8988T (cell line): ENCODE results near the gene CPED1.
"Not testable (repeated sequence)": the region's sequence is repeated elsewhere in the genome, so short reads cannot be mapped to it uniquely, and the experiment has no call there.

Experiments
- DNase-seq: peaks from one replicate; pipeline ENCODE4 v3.0.0; 2011

CPED1 gene

DNA sequence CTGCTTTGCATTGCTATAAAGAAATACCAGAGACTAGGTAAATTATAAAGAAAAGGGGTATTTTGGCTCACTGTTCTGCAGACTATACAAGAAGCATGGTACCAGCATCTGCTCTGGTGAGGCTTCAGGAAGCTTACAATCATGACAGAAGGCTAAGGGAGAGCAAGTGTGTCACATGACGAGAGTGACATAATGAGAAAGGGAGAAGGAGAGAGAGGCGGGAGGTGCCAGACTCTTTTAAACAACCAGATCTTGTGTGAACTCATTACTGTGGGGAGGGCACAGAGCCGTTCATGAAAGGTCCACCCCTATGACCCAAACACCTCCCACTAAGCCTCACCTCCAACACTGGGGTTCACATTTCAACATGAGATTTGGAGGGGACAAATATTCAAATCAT is 281.3 kb downstream of the CPED1 start:
- no peak for DNase-seq

DNA sequence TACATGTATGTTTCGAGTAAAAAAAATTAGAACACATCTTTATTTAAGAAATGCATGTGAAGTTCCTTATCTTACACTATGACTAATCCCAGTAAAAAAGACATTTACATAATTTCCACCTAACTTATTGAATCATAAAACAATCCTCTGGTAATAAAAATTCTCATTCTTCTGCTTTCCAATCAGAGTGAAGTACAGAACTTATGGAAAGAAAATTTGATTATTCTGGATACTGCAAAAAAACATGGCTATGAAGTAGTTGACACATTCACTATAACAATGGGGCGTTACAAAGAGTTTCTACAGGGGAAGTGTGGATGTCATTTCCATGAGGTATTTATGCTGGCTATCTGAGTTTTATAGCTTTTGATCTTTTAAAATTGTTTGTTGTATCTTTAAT is 282.6 kb downstream of the CPED1 start:
- no peak for DNase-seq

DNA sequence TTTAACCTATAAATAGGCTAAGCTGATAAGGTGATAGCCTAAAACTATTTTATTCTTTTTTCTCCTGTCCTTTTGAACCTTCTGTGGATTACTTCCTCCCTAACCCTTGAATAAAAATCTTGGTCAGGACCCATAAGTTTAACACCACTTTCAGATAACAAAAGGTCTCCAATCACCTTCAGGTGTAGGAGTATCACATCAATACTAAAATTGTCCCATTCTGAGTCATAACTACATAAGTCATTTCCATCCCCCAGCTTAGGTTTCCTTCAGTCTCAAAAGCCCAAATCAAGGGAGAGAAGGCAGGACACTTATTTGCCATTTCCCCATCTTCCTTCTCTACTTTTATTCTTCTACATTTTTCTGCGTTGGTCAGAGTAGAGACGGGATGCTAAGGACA is 283.4 kb downstream of the CPED1 start:
- DNase-seq: no peak

DNA sequence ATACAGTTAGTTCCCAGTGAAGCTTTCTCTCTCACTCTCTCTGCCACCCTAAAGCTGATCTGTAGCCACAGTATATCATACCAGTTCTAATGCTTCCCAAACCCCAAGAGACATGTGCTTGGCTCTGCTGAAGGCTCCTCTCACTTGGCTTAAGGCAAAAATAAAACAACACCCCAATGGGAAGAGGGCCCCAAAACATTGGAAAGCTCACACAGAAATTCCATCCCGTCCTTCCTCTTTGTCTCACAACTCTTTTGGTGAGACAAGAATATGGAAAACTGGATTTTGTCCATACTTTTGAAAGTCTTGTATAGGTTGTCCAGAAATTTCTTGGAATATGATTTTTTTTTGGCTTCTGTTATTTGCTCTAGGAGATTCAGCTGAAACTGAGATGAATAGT is 284.2 kb downstream of the CPED1 start:
- no peak for DNase-seq

DNA sequence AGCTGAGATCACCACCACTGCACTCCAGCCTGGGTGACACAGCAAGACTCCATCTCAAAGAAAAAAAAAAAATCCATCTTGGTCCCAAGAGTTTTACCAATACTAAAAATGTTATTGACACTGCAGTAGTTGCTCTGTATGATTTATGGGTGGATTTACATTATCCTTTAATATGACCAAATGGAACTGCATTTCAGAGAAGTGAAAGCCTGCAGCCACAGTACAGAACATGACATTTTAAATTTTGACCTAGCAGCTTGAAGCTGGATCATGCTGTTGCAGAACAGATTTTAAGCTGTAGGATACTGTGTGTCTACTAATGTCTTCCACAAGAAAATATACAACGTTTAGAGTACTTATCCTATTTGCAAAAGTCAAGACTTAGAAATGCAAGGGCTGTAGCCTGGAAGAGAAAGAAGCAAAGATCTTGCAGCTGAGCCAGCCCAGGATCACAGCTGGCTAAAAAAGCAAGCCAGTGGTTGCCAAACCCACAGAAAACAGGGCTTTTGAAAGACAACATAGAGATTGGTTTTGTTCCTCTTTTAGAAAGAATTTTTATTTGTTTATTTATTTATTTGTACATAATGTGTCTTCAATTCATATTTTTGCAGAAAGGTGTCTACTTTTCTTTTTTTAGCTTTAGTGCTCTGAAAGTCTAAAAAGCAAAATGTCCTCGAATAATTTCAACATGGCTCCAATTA is 285.1 kb downstream of the CPED1 start:
- no peak for DNase-seq

DNA sequence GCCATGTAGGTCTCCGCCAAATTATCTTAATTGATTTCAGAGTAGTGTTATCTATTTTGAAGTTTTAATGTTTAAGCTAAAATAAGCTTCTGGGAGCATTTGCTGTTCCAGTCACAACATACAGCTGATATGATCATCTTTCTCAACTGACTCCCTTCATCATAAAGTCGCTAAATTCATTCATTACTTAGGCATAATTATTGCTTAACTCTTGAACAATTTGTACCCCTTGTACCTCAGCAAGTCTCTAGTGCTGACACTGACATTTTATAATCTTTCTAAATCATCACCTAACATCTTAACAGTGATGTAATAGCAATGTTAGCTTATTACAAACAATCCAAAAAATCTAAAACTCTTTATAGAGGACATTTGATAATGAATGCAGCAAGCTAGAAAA is 286.0 kb downstream of the CPED1 start:
- DNase-seq: no peak

DNA sequence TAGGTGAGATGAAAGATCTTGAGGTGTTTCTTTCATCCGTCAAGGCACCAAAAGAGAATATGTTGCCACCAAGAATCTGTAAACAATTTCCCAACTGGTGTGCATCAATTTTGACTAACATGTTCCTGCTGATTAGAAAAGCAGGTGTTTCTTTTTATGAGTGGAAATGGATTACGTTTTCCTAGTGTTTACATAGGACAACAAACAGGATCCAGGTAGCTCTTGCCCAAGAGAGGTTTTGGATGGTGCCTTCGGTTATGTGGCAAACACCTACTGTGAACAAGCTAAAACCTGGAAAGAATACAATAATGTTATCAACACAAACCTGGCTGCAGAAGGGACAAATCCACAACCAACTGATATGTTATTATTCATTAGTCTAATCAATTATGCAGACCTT is 286.7 kb downstream of the CPED1 start:
- no peak for DNase-seq

DNA sequence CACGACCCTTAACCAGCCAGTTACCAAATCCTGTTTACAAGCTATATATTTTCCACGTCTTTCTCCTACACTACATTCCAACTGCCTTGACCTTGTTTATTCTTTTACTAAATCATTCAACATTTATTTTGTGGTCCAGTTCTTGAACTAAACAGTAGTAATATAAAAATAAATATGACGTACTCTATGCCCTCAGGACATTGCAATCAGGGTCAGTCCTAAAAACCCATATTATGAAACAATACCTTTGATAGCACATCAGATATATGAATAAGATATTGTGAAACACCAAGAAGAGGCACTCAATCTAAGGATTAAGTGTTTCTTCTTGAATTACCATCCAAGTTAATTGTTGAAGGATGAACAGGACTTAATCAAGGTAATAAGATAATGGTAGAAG is 287.8 kb downstream of the CPED1 start:
- DNase-seq: no peak

DNA sequence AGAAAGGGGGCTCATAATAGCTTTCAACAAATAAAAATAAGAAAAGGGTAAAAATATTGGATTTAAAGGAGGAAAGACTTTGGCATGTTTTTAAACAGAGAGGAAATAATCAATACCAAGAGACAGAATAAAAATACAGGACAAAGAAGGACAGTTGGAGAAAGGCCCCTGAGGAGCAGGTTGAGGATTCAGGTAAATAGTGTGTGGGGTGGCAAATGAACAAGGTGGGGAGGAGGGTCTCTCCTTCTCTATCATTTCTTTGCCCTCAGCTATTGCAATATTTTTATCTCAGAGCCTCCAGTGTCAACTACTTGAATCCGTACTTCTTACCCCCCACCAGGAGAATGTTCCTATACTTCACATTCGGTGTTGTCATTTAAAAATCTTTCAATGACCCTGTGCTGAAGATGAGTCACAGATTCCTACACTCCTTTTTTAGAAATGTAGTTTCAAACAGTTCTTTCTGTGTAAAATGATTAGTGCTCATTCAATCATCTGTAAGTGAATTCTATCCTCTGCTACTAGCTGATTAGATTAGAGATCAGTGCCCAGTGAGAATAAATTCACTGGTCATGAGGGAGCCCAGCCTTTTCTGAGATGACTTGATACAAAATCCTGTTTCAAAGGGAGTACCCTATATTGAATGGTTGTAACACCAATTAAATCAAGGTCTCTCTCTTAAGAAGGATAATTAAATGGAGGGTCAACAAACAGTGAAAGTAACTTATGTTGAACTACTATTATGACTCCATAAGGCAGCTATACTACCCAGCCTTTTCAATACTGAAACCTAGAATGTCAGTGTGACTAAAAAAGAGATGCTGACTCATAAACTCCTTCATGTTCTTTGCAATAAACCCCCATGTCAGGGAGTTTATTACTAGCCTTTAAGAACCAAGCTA is 289.9 kb downstream of the CPED1 start:
- DNase-seq: no peak

DNA sequence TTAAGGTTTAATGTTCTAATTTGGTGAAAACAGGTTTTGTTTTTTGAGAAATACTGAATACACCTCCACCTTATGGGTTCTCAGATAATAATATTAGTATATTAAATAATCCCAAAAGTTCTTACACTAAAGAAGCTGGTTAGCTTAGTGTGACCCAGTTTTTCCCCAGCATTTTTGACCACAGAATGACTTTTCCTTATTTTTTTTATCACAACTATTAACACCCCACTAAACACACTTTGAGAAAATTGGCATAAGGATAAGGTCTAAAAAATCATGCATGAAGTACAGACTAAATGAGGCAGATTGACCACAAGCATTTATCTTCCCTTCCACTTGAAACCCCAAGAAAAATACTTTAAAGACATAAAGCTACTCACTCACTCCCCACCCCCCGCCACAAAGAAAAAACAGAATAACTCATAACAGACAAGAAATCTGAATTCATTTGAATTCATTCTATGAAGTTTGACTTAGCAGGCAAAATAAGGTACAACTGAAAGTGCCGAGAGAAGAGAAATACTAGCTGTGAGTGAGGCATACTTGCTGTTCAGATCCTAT is 290.6 kb downstream of the CPED1 start:
- DNase-seq: no peak

DNA sequence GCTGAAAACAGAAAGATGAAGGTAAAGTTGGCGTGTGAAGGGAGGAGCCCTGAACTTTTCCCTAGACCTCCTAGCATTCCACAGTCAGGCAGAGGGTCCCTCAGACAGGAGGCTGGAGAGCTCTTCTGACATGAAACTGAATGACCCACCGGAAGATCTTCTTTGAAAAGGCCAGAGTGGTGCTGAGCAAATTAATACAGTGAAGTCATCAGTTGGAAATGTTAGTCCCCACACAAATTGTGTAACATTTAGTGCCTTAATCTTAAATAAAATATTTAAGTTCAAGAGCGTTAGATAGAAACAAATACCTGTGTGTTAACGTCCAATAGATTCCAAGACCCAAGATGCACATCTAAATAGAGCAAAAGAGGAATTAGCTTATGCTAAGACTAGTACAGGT is 291.3 kb downstream of the CPED1 start:
- DNase-seq: no peak

DNA sequence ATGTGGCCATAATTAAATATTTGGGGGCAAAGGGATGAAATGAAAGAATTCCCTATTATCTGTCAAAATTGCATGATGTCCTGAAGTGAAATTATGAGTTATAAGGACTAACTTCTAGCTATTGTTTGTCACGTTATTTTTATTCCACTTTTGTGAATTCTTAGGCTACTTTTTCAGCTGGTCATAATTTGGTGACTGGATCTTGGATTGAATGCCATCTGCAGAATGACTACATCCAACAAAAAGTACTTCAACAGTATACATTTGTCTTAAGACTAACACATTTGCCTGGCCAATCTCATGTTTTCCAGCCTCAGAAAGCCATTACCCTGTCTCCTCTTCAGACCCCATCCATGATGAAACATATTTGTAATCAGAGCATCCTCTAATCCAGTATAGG is 292.1 kb downstream of the CPED1 start:
- DNase-seq: no peak

DNA sequence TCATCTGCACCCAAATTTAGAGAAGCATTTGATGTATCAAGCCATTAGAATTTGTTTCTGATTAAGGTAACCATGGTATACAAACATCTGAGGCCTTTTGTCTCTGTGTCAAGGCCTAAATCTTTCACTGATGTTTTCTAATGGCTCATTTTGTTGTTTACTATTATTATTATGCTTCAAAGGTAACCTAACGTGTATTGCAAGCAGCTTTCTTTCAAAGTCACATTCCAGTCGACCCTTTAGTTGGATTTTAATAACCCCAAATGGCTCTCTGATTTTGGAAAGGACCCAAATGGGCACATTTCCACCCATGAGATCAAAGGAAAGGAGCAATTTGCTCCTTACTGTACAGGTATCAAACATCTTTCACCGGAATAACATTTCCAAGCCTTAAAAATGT is 293.6 kb downstream of the CPED1 start:
- no peak for DNase-seq

DNA sequence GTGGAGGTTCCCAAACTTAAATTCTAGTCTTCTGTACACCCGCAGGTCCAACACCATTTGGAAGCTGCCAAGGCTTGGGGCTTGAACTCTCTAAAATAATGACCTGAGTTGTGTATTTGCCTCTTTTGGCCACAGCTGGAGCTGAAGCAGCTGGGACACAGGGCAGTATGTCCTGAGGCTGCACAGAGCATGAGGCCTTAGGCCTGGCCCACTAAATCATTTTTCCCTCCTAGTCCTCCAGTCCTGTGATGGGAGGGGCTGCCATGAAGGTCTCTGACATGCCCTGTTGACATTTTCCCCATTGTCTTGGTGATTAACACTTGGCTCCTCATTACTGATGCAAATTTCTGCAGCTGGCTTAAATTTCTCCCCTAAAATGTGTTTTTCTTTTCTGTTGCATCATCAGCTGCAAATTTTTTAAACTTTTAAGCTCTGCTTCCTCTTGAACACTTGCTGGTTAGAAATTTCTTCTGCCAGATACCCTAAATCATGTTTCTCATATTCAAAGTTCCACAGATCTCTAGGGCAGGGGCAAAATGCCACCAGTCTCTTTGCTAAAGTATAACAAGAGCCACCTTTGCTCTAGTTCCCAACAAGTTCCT is 296.7 kb downstream of the CPED1 start:
- no peak for DNase-seq

DNA sequence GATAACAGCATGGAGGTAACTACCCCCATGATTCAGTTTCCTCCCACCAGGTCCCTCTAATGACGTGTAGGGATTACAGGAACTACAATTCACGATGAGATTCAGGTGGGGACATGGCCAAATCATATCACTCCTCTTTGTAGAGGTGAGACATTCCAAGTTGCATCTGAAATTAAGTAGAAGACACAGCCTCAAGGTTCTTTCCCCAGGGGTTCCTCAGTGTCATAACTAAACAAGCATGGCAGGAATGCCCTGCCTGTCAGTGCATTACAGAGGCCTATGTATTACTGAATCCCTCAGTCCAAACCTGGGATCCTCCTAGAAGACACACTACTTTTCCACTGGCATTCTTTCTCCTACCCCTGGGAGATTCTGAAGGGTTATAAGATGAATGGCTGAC is 297.7 kb downstream of the CPED1 start:
- no peak for DNase-seq

DNA sequence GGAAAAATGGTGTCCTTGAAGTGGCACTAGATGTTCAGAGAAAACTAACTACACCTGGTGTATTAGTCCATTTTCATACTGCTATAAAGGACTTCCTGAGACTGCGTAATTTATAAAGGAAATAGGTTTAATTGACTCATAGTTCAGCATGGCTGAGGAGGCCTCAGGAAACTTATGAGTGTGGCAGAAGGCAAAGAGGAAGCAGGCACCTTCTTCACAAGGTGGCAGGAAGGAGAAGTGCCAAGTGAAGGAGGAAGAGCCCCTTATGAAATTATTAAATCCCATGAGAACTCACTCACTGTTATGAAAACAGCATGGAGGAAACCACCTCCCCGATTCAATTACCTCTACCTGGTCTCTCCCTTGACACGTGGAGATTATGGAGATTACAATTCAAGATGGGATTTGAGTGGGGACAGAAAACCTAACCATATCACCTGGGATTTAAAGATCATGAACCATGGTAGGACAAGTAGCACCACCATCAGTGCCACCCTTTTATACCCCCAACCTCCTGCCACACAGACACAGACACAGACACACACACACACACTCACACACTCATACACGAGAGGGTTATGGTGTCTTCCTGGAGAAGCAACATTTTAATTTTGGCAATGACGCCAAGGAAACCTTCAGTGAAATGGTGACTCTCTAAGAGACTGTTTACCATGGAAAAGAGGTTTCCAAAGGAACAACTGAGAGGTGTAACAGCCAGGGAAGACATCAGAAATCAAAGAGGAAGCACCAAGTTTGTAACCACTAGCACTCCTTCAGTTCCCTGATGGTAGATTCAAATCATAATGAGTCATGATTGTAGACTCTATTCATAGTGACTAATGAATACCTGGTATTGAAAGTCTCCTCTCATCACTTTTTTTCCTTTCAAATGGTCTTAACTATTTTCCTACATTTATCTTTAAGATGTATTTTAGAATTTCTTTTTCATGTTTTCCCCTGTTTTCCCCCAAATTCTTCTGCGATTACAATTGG is 298.5 kb downstream of the CPED1 start:
- no peak for DNase-seq

DNA sequence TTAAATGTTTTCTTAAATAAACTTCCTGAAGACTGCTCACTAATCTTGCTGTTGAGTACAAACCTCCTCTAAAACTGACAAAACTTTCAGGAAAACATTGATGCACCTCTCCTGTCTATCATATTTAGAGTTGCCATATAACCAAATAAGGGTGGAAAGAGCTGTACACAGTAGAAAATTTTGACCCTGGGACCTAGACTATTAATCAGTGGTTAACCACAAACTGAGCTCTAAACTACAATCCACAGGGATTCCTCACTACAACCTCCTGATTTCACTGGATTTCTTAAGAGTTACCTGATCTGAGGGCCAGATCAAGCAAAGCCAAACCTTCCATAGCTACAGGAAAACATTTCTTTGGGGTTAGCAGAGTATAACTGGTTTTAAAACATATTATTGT is 300.4 kb downstream of the CPED1 start:
- DNase-seq: no peak

DNA sequence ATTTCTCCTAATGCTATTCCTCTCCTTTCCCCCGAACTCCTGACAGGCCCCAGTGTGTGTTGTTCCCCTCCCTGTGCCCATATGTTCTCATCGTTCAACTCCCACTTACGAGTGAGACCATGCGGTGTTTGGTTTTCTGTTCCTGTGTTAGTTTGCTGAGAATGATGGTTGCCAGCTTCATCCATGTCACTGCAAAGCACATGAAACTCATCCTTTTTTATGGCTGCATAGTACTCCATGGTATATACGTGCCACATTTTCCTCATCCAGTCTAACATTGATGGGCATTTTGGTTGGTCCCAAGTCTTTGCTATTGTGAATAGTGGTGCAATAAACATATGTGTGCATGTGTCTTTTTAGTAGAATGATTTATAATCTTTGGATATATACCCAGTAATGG is 301.4 kb downstream of the CPED1 start:
- not testable (repeated sequence) for DNase-seq

DNA sequence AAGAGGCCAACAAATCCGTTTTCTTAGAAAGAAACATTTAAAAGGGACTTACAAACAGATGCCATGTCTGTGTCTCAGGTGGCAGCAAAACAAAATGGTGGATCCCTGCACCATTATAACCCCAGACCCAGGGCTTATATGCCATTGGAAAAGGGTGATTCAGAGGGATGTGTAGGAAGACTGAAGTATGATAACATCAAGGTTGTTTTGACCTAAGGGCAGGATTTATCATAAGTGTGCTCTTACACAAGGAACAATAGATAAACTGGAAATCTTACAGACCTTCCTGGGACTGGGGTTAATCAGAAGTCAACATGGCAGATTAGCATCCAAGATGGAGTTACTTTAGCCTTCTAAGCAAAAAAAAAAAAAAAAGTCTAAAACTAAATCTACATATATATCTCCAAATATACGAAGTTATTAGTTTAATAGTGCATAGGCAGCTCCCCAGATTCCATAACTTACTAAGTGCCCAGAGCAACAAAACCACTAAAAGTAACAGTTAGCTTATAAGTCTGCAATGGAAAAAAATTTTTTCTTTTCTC is 306.0 kb downstream of the CPED1 start:
- no peak for DNase-seq

DNA sequence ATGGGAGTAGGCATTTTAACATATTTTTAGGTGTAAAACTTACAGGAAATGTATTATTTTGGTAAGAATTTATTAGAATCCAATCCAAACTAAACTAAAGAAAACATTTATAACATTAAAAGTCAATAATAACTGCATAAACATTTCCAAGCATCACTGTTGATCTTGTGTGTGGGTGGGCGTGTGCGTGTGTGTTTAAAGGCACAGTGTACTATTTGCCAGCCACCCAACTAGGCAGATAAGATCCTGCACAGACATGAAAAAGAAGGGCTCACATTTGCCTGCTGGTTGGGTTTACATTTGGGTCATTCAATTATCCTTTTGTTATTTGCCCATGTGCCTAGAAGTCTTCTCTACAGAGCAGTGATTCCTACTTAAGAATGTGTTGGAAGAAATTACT is 309.3 kb downstream of the CPED1 start:
- DNase-seq: no peak

DNA sequence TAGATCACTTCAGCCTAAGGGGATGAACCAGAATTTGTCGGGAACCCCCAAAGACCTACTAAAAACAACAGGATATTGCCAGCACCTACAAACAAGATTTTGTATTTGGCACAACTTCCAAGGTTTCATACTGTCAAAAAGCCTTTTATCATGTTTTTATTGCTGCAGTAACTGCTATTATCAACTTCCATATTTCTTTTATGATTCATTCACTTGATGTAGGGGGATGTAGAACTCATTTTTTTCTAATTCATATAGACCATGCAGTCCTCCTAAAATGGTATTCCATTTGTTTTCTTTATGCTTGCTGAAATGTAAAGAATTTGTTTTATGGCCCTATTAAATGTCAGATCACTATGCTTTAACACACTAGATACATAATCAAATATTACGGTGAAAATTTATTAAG is 310.3 kb downstream of the CPED1 start:
- no peak for DNase-seq
